Activated T-cell treated with anti-CD3 and anti-CD28 coated beads, Interleukin-2, amount 50 U/mL, for 24 hours (primary cell): ENCODE data around the gene C1QTNF9.
A peak's percentile ranks its signal among the peaks of the same experiment; 100 is the strongest.

Source experiments
- DNase-seq: peaks from one replicate; pipeline ENCODE4 v3.0.0-alpha.2; 2020
- H3K27ac Mint-ChIP-seq: 2 replicates; pipeline ENCODE4 v1.8.0; 2020; ENCODE audit warnings: mild to moderate bottlenecking, mixed read lengths
- H3K27me3 Mint-ChIP-seq: 2 replicates; pipeline ENCODE4 v1.8.0; 2020; ENCODE audit warnings: mixed read lengths
- H3K36me3 Mint-ChIP-seq: 2 replicates; pipeline ENCODE4 v1.8.0; 2020; ENCODE audit warnings: low read depth, mixed read lengths
- H3K4me1 Mint-ChIP-seq: 2 replicates; pipeline ENCODE4 v1.8.0; 2020; ENCODE audit warnings: low read depth, mixed read lengths
- H3K4me3 Mint-ChIP-seq: 2 replicates; pipeline ENCODE4 v1.8.0; 2020; ENCODE audit warnings: mild to moderate bottlenecking, moderate library complexity, mixed read lengths
- H3K9me3 Mint-ChIP-seq: 2 replicates; pipeline ENCODE4 v1.8.0; 2020; ENCODE audit warnings: mixed read lengths

C1QTNF9 gene

GRCh38 chr13:24275041-24275440 is 34.3 kb upstream of the C1QTNF9 start:
- H3K4me1 Mint-ChIP-seq, result peaks cover 94% of the 10 kb centered on the region
- DNase-seq, result no peak
- no peaks in the 10 kb centered on the region for H3K9me3 Mint-ChIP-seq
- H3K27ac Mint-ChIP-seq, result peak overlapping the region; percentile 95
- H3K36me3 Mint-ChIP-seq, result peaks cover 52% of the 10 kb centered on the region
- H3K27me3 Mint-ChIP-seq, result no peaks in the 10 kb centered on the region
- H3K4me3 Mint-ChIP-seq, result peak overlapping the region; percentile 69

- Mint-ChIP-seq H3K9me3 (no peaks in the 10 kb centered on the region), H3K4me3 (peak overlapping the region; percentile 0), H3K36me3 (peaks cover 59% of the 10 kb centered on the region), H3K27me3 (no peaks in the 10 kb centered on the region), H3K4me1 (peaks cover 95% of the 10 kb centered on the region), H3K27ac (peak overlapping the region; percentile 95)
- DNase-seq, result no peak
Measured at GRCh38 chr13:24276306-24276705, 33.1 kb upstream of the C1QTNF9 start.

- Mint-ChIP-seq H3K36me3 (peaks cover 62% of the 10 kb centered on the region), H3K4me3 (no peak overlapping the region), H3K27ac (peak overlapping the region; percentile 95)
Measured at GRCh38 chr13:24276861-24277260, 32.5 kb upstream of the C1QTNF9 start.

GRCh38 chr13:24277761-24278160 is 31.6 kb upstream of the C1QTNF9 start:
- peak overlapping the region; percentile 83 for H3K27ac Mint-ChIP-seq
- no peaks in the 10 kb centered on the region for H3K27me3 Mint-ChIP-seq
- H3K36me3 Mint-ChIP-seq, result peaks cover 69% of the 10 kb centered on the region
- no peak for DNase-seq
- H3K4me1 Mint-ChIP-seq, result peaks cover 93% of the 10 kb centered on the region
- H3K4me3 Mint-ChIP-seq, result no peak overlapping the region
- H3K9me3 Mint-ChIP-seq, result no peaks in the 10 kb centered on the region

More at GRCh38 chr13:24276861-24277260, 32.5 kb upstream of the C1QTNF9 start:
- no peaks in the 10 kb centered on the region for H3K9me3 Mint-ChIP-seq
- no peak for DNase-seq
- no peaks in the 10 kb centered on the region for H3K27me3 Mint-ChIP-seq
- peaks cover 93% of the 10 kb centered on the region for H3K4me1 Mint-ChIP-seq

GRCh38 chr13:24279327-24280110 is 29.9 kb upstream of the C1QTNF9 start:
- Mint-ChIP-seq H3K36me3 (peaks cover 73% of the 10 kb centered on the region), H3K9me3 (no peaks in the 10 kb centered on the region), H3K27me3 (no peaks in the 10 kb centered on the region), H3K4me1 (peaks cover 80% of the 10 kb centered on the region), H3K27ac (peak overlapping the region; percentile 88), H3K4me3 (no peak overlapping the region)
- DNase-seq, result no peak

- Mint-ChIP-seq H3K27me3 (no peaks in the 10 kb centered on the region), H3K4me1 (peaks cover 68% of the 10 kb centered on the region), H3K36me3 (peaks cover 81% of the 10 kb centered on the region), H3K4me3 (no peak overlapping the region), H3K27ac (peak overlapping the region; percentile 88), H3K9me3 (no peaks in the 10 kb centered on the region)
- DNase-seq, result no peak
Measured at GRCh38 chr13:24280720-24281119, 28.7 kb upstream of the C1QTNF9 start.

GRCh38 chr13:24281188-24282008 is 28.0 kb upstream of the C1QTNF9 start:
- H3K9me3 Mint-ChIP-seq, result no peaks in the 10 kb centered on the region
- H3K27me3 Mint-ChIP-seq, result no peaks in the 10 kb centered on the region
- H3K4me3 Mint-ChIP-seq, result no peak overlapping the region
- DNase-seq, result no peak
- H3K4me1 Mint-ChIP-seq, result peaks cover 61% of the 10 kb centered on the region
- peaks cover 87% of the 10 kb centered on the region for H3K36me3 Mint-ChIP-seq
- peak overlapping the region; percentile 88 for H3K27ac Mint-ChIP-seq

GRCh38 chr13:24282256-24282655 is 27.1 kb upstream of the C1QTNF9 start:
- Mint-ChIP-seq H3K4me3 (no peak overlapping the region), H3K4me1 (peaks cover 54% of the 10 kb centered on the region)

GRCh38 chr13:24284889-24285565 is 24.4 kb upstream of the C1QTNF9 start:
- peak overlapping the region; percentile 26 for H3K27ac Mint-ChIP-seq
- no peak overlapping the region for H3K4me3 Mint-ChIP-seq
- no peaks in the 10 kb centered on the region for H3K9me3 Mint-ChIP-seq
- no peak for DNase-seq
- no peaks in the 10 kb centered on the region for H3K27me3 Mint-ChIP-seq
- H3K4me1 Mint-ChIP-seq, result peaks cover 29% of the 10 kb centered on the region
- H3K36me3 Mint-ChIP-seq, result peaks cover 98% of the 10 kb centered on the region

More at GRCh38 chr13:24282256-24282655, 27.1 kb upstream of the C1QTNF9 start:
- Mint-ChIP-seq H3K27ac (peak overlapping the region; percentile 79), H3K27me3 (no peaks in the 10 kb centered on the region), H3K9me3 (no peaks in the 10 kb centered on the region), H3K36me3 (peaks cover 91% of the 10 kb centered on the region)
- no peak for DNase-seq

- H3K27ac Mint-ChIP-seq, result peak overlapping the region; percentile 18
Measured at GRCh38 chr13:24286624-24287023, 22.8 kb upstream of the C1QTNF9 start.

GRCh38 chr13:24287748-24288287 is 21.6 kb upstream of the C1QTNF9 start:
- Mint-ChIP-seq H3K4me3 (no peak overlapping the region), H3K4me1 (peaks cover 4% of the 10 kb centered on the region), H3K27ac (peak overlapping the region; percentile 22), H3K9me3 (no peaks in the 10 kb centered on the region), H3K27me3 (no peaks in the 10 kb centered on the region), H3K36me3 (peaks cover 97% of the 10 kb centered on the region)
- no peak for DNase-seq

More at GRCh38 chr13:24286624-24287023, 22.8 kb upstream of the C1QTNF9 start:
- peaks cover 14% of the 10 kb centered on the region for H3K4me1 Mint-ChIP-seq
- no peaks in the 10 kb centered on the region for H3K9me3 Mint-ChIP-seq
- H3K36me3 Mint-ChIP-seq, result peaks cover 98% of the 10 kb centered on the region
- no peak overlapping the region for H3K4me3 Mint-ChIP-seq
- no peak for DNase-seq
- no peaks in the 10 kb centered on the region for H3K27me3 Mint-ChIP-seq

GRCh38 chr13:24288870-24289269 is 20.5 kb upstream of the C1QTNF9 start:
- Mint-ChIP-seq H3K27ac (no peak overlapping the region), H3K27me3 (no peaks in the 10 kb centered on the region), H3K4me3 (no peak overlapping the region), H3K9me3 (no peaks in the 10 kb centered on the region), H3K36me3 (peaks cover 97% of the 10 kb centered on the region), H3K4me1 (no peaks in the 10 kb centered on the region)
- DNase-seq, result no peak

- DNase-seq, result no peak
- peak overlapping the region; percentile 15 for H3K27ac Mint-ChIP-seq
- no peak overlapping the region for H3K4me3 Mint-ChIP-seq
- H3K9me3 Mint-ChIP-seq, result no peaks in the 10 kb centered on the region
- no peaks in the 10 kb centered on the region for H3K27me3 Mint-ChIP-seq
- no peaks in the 10 kb centered on the region for H3K4me1 Mint-ChIP-seq
- H3K36me3 Mint-ChIP-seq, result peaks cover 97% of the 10 kb centered on the region
Measured at GRCh38 chr13:24290280-24290932, 19.0 kb upstream of the C1QTNF9 start.

GRCh38 chr13:24292481-24292880 is 16.9 kb upstream of the C1QTNF9 start:
- Mint-ChIP-seq H3K27ac (no peak overlapping the region), H3K36me3 (peaks cover 97% of the 10 kb centered on the region), H3K27me3 (no peaks in the 10 kb centered on the region), H3K4me1 (no peaks in the 10 kb centered on the region), H3K4me3 (no peak overlapping the region), H3K9me3 (no peaks in the 10 kb centered on the region)
- no peak for DNase-seq
